HCT116 (cell line): ENCODE measurements around the gene SPSB4.

Experiments
- CEBPB ChIP-seq: IDR thresholded peaks from 2 replicates; pipeline ENCODE4 v1.6.1; 2012; ENCODE audit warnings: low read depth
- CTCF ChIP-seq, 3 experiments: fragments of 200-600 bp in 1 of 3; sonication (generic) in 1 of 3; IDR thresholded peaks in 2 of 3; conservative IDR thresholded peaks in 1 of 3; 2 replicates each; pipeline ENCODE4 v1.5.1; 2012 to 2017; ENCODE audit warnings: low read depth in 2 of 3, low read length in 2 of 3, antibody characterized with exemption in 1 of 3, borderline replicate concordance in 1 of 3, control low read depth in 1 of 3, mild to moderate bottlenecking in 1 of 3, mixed read lengths in 1 of 3, mixed run types in 1 of 3, moderate library complexity in 1 of 3; ENCODE audit not compliant: insufficient read depth in 1 of 3
- ELF1 ChIP-seq: IDR thresholded peaks from 2 replicates; pipeline ENCODE4 v1.6.1; 2012; ENCODE audit warnings: low read depth, borderline replicate concordance
- EZH2 ChIP-seq: fragments of 200-600 bp; sonication (generic); IDR thresholded peaks from 2 replicates; pipeline ENCODE4 v1.6.1; 2017; ENCODE audit warnings: antibody characterized with exemption, mixed run types
- FOSL1 ChIP-seq: IDR thresholded peaks from 2 replicates; pipeline ENCODE4 v1.6.1; 2012; ENCODE audit warnings: low read depth
- JUND ChIP-seq: IDR thresholded peaks from 2 replicates; pipeline ENCODE4 v1.6.1; 2012
- MAX ChIP-seq: IDR thresholded peaks from 2 replicates; pipeline ENCODE4 v1.6.1; 2012
- POLR2A ChIP-seq: IDR thresholded peaks from 2 replicates; pipeline ENCODE4 v1.7.0; 2011; ENCODE audit warnings: borderline replicate concordance; ENCODE audit not compliant: insufficient read depth, insufficient read length; ENCODE audit errors: extremely low read depth
- POLR2AphosphoS5 ChIP-seq: IDR thresholded peaks from 2 replicates; pipeline ENCODE4 v1.6.1; 2011; ENCODE audit warnings: mild to moderate bottlenecking, low read depth, low read length, moderate library complexity
- RAD21 ChIP-seq: IDR thresholded peaks from 2 replicates; pipeline ENCODE4 v1.6.1; 2012; ENCODE audit warnings: low read depth, mild to moderate bottlenecking
- REST ChIP-seq: IDR thresholded peaks from 2 replicates; pipeline ENCODE4 v1.6.1; 2012; ENCODE audit warnings: low read depth
- SP1 ChIP-seq: IDR thresholded peaks from 2 replicates; pipeline ENCODE4 v1.6.1; 2012; ENCODE audit warnings: low read depth
- YY1 ChIP-seq: IDR thresholded peaks from 2 replicates; pipeline ENCODE4 v1.6.1; 2011; ENCODE audit warnings: low read length, low read depth, moderate library complexity, mild to moderate bottlenecking; ENCODE audit not compliant: insufficient replicate concordance; ENCODE audit errors: extremely low read depth
- ZNF274 ChIP-seq: fragments of 200-500 bp; sonication (Bioruptor generic); IDR thresholded peaks from 2 replicates; pipeline ENCODE4 v1.6.1; 2014; ENCODE audit warnings: mild to moderate bottlenecking, low read depth, low read length, inconsistent platforms

- TF ChIP-seq CTCF (IDR thresholded peaks at IDR 0.05 in 2 of 3, conservative IDR thresholded peaks at IDR 0.05 in 1 of 3; ENCODE audit: borderline replicate concordance in 1 of 3, insufficient read depth in 1 of 3, low read depth in 2 of 3, low read length in 2 of 3): no peak
- TF ChIP-seq FOSL1: no peak
- TF ChIP-seq REST: no peak
- TF ChIP-seq ZNF274: no peak
- TF ChIP-seq POLR2A: no peak
- no peak for TF ChIP-seq POLR2AphosphoS5
- no peak for TF ChIP-seq YY1
- TF ChIP-seq JUND: no peak
- no peak for TF ChIP-seq CEBPB
- TF ChIP-seq MAX: no peak
- no peak for TF ChIP-seq SP1
- no peak for TF ChIP-seq ELF1
- TF ChIP-seq EZH2: no peak
- no peak for TF ChIP-seq RAD21
Observed at GRCh38 chr3:141178026-141178425, 126.9 kb downstream of the SPSB4 start.
